K562 (cell line): ENCODE data around the gene PALM3. TPM values are rescaled to one million over a fixed set of nuclear protein-coding genes. Genes with fewer than 3 reads are reported as not detected.

Experiments
- CC2D1A ChIP-seq: fragments of 450-650 bp; IDR thresholded peaks from 2 replicates; pipeline ENCODE4 v1.6.1; 2017; ENCODE audit warnings: mild to moderate bottlenecking
- CHD4 ChIP-seq: fragments of 200-600 bp; sonication (generic); IDR thresholded peaks from 3 replicates; pipeline ENCODE4 v1.6.1; 2012; ENCODE audit warnings: low read depth, mild to moderate bottlenecking, mixed read lengths, low read length, inconsistent platforms; ENCODE audit not compliant: insufficient read depth, insufficient replicate concordance, poor library complexity, severe bottlenecking
- E4F1 ChIP-seq: fragments of 250-450 bp; sonication (Bioruptor Pico); IDR thresholded peaks from 2 replicates; pipeline ENCODE4 v1.5.0; 2021; ENCODE audit warnings: mild to moderate bottlenecking, borderline replicate concordance
- FOXJ2 ChIP-seq: fragments of 200-800 bp; sonication (Bioruptor generic); IDR thresholded peaks from 2 replicates; pipeline ENCODE4 v1.6.1; 2016; ENCODE audit warnings: missing genetic modification characterization, missing compliant biosample characterization
- ILF3 ChIP-seq: fragments of 450-650 bp; IDR thresholded peaks from 2 replicates; pipeline ENCODE4 v1.6.1; 2018; ENCODE audit warnings: antibody characterized with exemption, mild to moderate bottlenecking, moderate library complexity, borderline replicate concordance
- MAZ ChIP-seq, 2 experiments: fragments of 450-650 bp in 1 of 2; sonication (generic) in 1 of 2; formaldehyde crosslinking; IDR thresholded peaks in 1 of 2; conservative IDR thresholded peaks in 1 of 2; 2 replicates each; pipeline versions ENCODE4 v1.4.0 to v1.5.0; 2020; ENCODE audit warnings: mild to moderate bottlenecking in 1 of 2, missing genetic modification reagents in 1 of 2
- MCM2 ChIP-seq: fragments of 450-650 bp; IDR thresholded peaks from 2 replicates; pipeline ENCODE4 v1.6.1; 2017; ENCODE audit warnings: low read depth, mild to moderate bottlenecking
- PHF8 ChIP-seq: fragments of 200-600 bp; sonication (generic); IDR thresholded peaks from 2 replicates; pipeline ENCODE4 v1.6.1; 2012; ENCODE audit warnings: mixed run types, mild to moderate bottlenecking, inconsistent platforms, low read length, moderate library complexity, borderline replicate concordance
- RB1 ChIP-seq: fragments of 450-650 bp; IDR thresholded peaks from 2 replicates; pipeline ENCODE4 v1.6.1; 2017; ENCODE audit warnings: low read depth, mild to moderate bottlenecking
- TAF9B ChIP-seq: fragments of 450-650 bp; IDR thresholded peaks from 2 replicates; pipeline ENCODE4 v1.6.1; 2018; ENCODE audit warnings: mild to moderate bottlenecking; ENCODE audit not compliant: partially characterized antibody
- ZNF740 ChIP-seq, 3 experiments: fragments of 200-800 bp in 1 of 3; sonication (Bioruptor generic) in 1 of 3; sonication (generic) in 1 of 3; formaldehyde crosslinking in 1 of 3; IDR thresholded peaks; 2 replicates each; pipeline versions ENCODE4 v1.6.1 to v1.8.0; 2016 to 2022; ENCODE audit warnings: mild to moderate bottlenecking in 2 of 3, missing compliant biosample characterization in 2 of 3, missing genetic modification characterization in 2 of 3, missing genetic modification reagents in 1 of 3
- ZNF766 ChIP-seq: fragments of 200-800 bp; sonication (Bioruptor generic); conservative IDR thresholded peaks from 2 replicates; pipeline ENCODE4 v1.6.1; 2016; ENCODE audit warnings: missing genetic modification characterization, missing compliant biosample characterization
- polyA plus RNA-seq, 8 experiments: library from polyadenylated mRNA; depleted of rRNA in 4 of 8; stranded (reverse) in 5 of 8; unstranded in 3 of 8; fragments of >200 nt; fragmentation: Nextera tagmentation in 2 of 8; fragmentation: Illumina TruSeq in 1 of 8; extraction: Ambion mirVana in 2 of 8; extraction: Trizol in 1 of 8; gene quantifications; 2 replicates each; pipeline versions ENCODE4 v1.2.1 to v1.2.3, GENCODE V29; 2011 to 2014; ENCODE audit warnings: inconsistent platforms in 1 of 8, missing spikeins in 1 of 8
- total RNA-seq, 7 experiments: library from RNA; depleted of rRNA in 6 of 7; stranded (reverse); fragments of >200 nt in 6 of 7; fragmentation: Illumina TruSeq in 2 of 7; extraction: Trizol in 2 of 7; gene quantifications; 2 replicates each; pipeline versions ENCODE4 v1.2.1 to v1.2.3, GENCODE V29; 2011 to 2021; ENCODE audit warnings: low replicate concordance in 1 of 7

Gene PALM3
- total and polyA plus RNA-seq, 9 of the 15 experiments (the other 6 are each of a cell fraction or from before 2014, with no cell fraction given) = 0.07 to 9.3 (median 3.3) TPM

GRCh38 chr19:14090509-14091080, 28.7 kb upstream of the PALM3 start, which contains the start of gene SAMD1 (continued):
- 0 out of 2 replicates have a peak, but pooled peaks have one; percentile 33 for TF ChIP-seq RB1
- no peak; the same call in 1 of the 2 replicates for TF ChIP-seq ZNF766 (CRISPR knock-in tag)
- no peak for TF ChIP-seq ILF3
- TF ChIP-seq FOXJ2 (tag) = 0 out of 2 replicates have a peak, but pooled peaks have one; percentile 54
- no peak for TF ChIP-seq TAF9B
- TF ChIP-seq CC2D1A = no peak
- TF ChIP-seq CHD4 = no peak
- no peak for TF ChIP-seq E4F1 (CRISPR knock-in tag)
- TF ChIP-seq PHF8 = no peak
- 0 out of 4 replicates have a peak, but pooled peaks of 1 of the 2 experiments have one; percentile 25 for TF ChIP-seq MAZ (CRISPR knock-in tag; conservative IDR thresholded peaks at IDR 0.05 in 1 of 2, IDR thresholded peaks at IDR 0.05 in 1 of 2)
- no peak for TF ChIP-seq MCM2
- no peak for TF ChIP-seq ZNF740 (CRISPR knock-in tag; IDR thresholded peaks at IDR 0.05)
- peak in 1 of 2 experiments; percentile 58; a peak in 1 of 4 replicates for TF ChIP-seq ZNF740 (tag; IDR thresholded peaks at IDR 0.05)
